Spleen (tissue), 11 donors: Measurements from ENCODE around the gene IP6K3. TPM values are rescaled to one million over a fixed set of nuclear protein-coding genes. Genes with fewer than 3 reads are reported as not detected.

Experiments used
- DNase-seq: peaks from one replicate; pipeline ENCODE4 v3.0.0-alpha.2; 2020
- H3K27ac ChIP-seq, 8 donors: fragments of 200-600 bp; sonication (generic) in 7 of 8; 1 replicate in 4 of 8; 2 replicates in 4 of 8; pipeline versions ENCODE4 v1.5.0 to v1.8.0; 2016 to 2021; ENCODE audit warnings: inconsistent platforms in 4 of 8, mild to moderate bottlenecking in 4 of 8, moderate library complexity in 1 of 8
- H3K27me3 ChIP-seq, 7 donors: fragments of 200-600 bp; sonication (generic) in 6 of 7; replicated peaks in 1 of 7; 1 replicate in 4 of 7; 2 replicates in 3 of 7; pipeline versions ENCODE4 v1.5.0 to v1.8.0; 2016 to 2021; ENCODE audit warnings: inconsistent platforms in 3 of 7, mild to moderate bottlenecking in 1 of 7
- H3K36me3 ChIP-seq, 6 donors: fragments of 200-600 bp; sonication (generic) in 5 of 6; 1 replicate in 4 of 6; 2 replicates in 2 of 6; pipeline versions ENCODE4 v1.5.0 to v1.8.0; 2016 to 2021; ENCODE audit warnings: inconsistent platforms in 2 of 6
- H3K4me1 ChIP-seq, 6 donors: fragments of 200-600 bp; sonication (generic) in 5 of 6; 1 replicate in 3 of 6; 2 replicates in 3 of 6; pipeline versions ENCODE4 v1.5.0 to v1.8.0; 2016 to 2021; ENCODE audit warnings: inconsistent platforms in 3 of 6
- H3K4me3 ChIP-seq, 8 donors: fragments of 200-600 bp; sonication (generic) in 7 of 8; 1 replicate in 4 of 8; 2 replicates in 4 of 8; pipeline versions ENCODE4 v1.5.0 to v1.8.0; 2016 to 2021; ENCODE audit warnings: inconsistent platforms in 4 of 8, mild to moderate bottlenecking in 4 of 8, moderate library complexity in 2 of 8
- H3K9me3 ChIP-seq, 8 donors: fragments of 200-600 bp; sonication (generic) in 7 of 8; 1 replicate in 4 of 8; 2 replicates in 4 of 8; pipeline versions ENCODE4 v1.5.0 to v1.8.0; 2016 to 2021; ENCODE audit warnings: inconsistent platforms in 4 of 8
- POLR2A ChIP-seq, 3 donors: fragments of 450-650 bp; IDR thresholded peaks; one replicate each; pipeline ENCODE4 v1.5.1; 2017; ENCODE audit warnings: antibody characterized with exemption in 3 of 3, mild to moderate bottlenecking in 1 of 3
- POLR2AphosphoS5 ChIP-seq, 3 donors: sonication (generic); formaldehyde crosslinking; IDR thresholded peaks; one replicate each; pipeline ENCODE4 v1.5.1; 2017; ENCODE audit warnings: antibody characterized with exemption in 3 of 3
- whole genome bisulfite sequencing, 5 donors: extraction: QIAGEN DNeasy Blood & Tissue Kit in 3 of 5; methylation state at CpG; one replicate each; pipeline versions ENCODE4 v1.1.5 to v1.1.7; 2013 to 2018; 5-methylcytosine and 5-hydroxymethylcytosine counted together
- intact Hi-C: fragments of 100-400 bp; cut with DNase I; formaldehyde crosslinking; loops from one replicate; pipeline ENCODE4 v1.15.0; 2023; ENCODE audit warnings: low total_unique reads
- polyA plus RNA-seq, 3 donors: library from polyadenylated mRNA; stranded (reverse); fragments of 200-250 nt; gene quantifications; one replicate each; pipeline ENCODE4 v1.2.1, GENCODE V29; 2013
- total RNA-seq, 7 donors: library from RNA; depleted of rRNA in 3 of 7; stranded (reverse); fragments of >200 nt in 3 of 7; fragmentation: NEBNext Ultra II Directional in 4 of 7; extraction: Animal tissue kit (Norgen Biotek cat#: 25700) in 4 of 7; gene quantifications; one replicate each; pipeline versions ENCODE4 v1.1.0 to v1.2.1, GENCODE V29; 2016 to 2021
- TF ChIP-seq, protein P1 (sequence below), 11 experiments: fragments of 200-600 bp in 7 of 11; fragments of 450-650 bp in 4 of 11; sonication (generic) in 4 of 11; IDR thresholded peaks in 8 of 11; conservative IDR thresholded peaks in 3 of 11; 1 replicate in 7 of 11; 2 replicates in 4 of 11; pipeline versions ENCODE4 v1.4.0 to v1.8.0; 2016 to 2021; ENCODE audit warnings: antibody characterized with exemption in 11 of 11, inconsistent platforms in 4 of 11, mild to moderate bottlenecking in 1 of 11
- donor health status: healthy with polysubstance abuse.
- donor health status: DM: no; HTN: no; CAD: no; lungs with moderate emphysema.
- donor health status: DM: no; HTN: no; CAD: no.
- donor health status: Bipolar disorder and iron deficiency.
- donor health status: healthy.
- donor health status: DM: no; HTN: no; CAD: no.
- donor health status: DM: yes; HTN: yes; CAD: no.

Gene IP6K3
- total and polyA plus RNA-seq, 10 donors = 0.30 to 5.8 (median 2.2) TPM

DNA sequence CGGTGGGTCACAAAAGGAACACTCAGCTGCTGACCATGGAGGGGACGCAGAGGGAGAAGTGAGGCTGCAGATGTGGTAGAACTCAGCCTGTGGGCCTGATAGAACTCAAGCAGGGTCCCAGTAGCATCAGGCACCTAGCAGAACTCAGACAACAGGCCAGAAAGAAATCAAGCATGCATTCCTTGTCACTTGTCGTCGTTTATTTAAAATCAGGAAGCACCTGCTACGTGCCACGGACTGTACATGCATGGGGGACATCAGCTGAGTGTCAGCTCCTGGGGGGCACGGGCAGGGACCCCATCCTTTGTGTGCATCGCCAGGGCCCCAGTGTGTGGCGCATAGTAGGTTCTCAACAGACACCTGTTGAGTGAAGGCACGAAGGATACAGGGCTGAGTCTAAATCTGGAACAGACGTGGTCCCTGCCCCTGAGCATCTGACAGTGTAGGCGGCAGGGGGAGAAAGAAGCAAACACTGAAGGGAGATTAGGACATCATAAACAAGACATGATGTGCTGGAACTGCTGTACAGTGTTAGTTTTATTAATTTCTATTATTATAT, 67.7 kb downstream of the IP6K3 start:
- no peak overlapping the region for H3K27ac ChIP-seq
- peaks cover 0 to 100% (median 94%) of the 10 kb centered on the region in 6 donors for H3K36me3 ChIP-seq
- DNase-seq = no peak
- H3K4me1 ChIP-seq = peaks cover 0 to 16% (median 8%) of the 10 kb centered on the region in 6 donors
- TF ChIP-seq POLR2A (IDR thresholded peaks at IDR 0.05) (no peak), POLR2AphosphoS5 (IDR thresholded peaks at IDR 0.05) (no peak)
- TF ChIP-seq, protein P1, sequence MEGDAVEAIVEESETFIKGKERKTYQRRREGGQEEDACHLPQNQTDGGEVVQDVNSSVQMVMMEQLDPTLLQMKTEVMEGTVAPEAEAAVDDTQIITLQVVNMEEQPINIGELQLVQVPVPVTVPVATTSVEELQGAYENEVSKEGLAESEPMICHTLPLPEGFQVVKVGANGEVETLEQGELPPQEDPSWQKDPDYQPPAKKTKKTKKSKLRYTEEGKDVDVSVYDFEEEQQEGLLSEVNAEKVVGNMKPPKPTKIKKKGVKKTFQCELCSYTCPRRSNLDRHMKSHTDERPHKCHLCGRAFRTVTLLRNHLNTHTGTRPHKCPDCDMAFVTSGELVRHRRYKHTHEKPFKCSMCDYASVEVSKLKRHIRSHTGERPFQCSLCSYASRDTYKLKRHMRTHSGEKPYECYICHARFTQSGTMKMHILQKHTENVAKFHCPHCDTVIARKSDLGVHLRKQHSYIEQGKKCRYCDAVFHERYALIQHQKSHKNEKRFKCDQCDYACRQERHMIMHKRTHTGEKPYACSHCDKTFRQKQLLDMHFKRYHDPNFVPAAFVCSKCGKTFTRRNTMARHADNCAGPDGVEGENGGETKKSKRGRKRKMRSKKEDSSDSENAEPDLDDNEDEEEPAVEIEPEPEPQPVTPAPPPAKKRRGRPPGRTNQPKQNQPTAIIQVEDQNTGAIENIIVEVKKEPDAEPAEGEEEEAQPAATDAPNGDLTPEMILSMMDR (IDR thresholded peaks at IDR 0.05 in 8 of 11, conservative IDR thresholded peaks at IDR 0.05 in 3 of 11) = no peak
- WGBS, 5 donors = 67 to 76% (median 73%) methylated on average over 12 of the region's 12 CpGs
- no peaks in the 10 kb centered on the region for H3K9me3 ChIP-seq
- H3K27me3 ChIP-seq = no peaks in the 10 kb centered on the region
- H3K4me3 ChIP-seq = no peak overlapping the region
- intact Hi-C loops = no loop called here

DNA sequence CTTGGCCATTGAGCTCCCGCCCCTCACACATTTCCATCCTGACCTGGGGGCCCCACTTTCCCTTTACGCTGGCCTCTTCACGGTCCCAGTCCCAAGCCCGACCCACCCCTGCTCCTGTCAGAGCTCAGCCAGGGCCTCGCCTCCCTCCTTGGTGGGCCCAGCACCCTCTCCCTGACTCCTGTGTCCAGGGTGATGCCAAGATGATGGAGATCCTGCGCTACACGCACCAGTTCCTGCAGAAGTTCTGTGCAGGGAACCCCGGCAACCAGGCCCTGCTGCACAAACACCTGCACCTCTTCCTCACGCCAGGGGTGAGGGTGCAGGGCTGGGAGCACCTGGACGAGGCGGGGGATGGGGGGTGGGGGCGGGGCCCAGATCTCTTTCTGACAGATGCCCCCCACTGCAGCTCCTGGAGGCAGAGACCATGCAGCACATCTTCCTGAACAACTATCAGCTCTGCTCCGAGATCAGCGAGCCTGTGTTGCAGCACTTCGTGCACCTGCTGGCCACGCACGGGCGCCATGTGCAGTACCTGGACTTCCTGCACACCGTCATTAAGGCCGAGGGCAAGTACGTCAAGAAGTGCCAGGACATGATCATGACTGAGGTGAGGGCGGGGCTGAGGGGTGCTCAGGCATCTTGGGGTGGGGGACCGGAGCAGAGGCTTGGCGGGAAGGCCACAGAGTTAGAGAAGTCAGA, 68.3 kb downstream of the IP6K3 start:
- Histone ChIP-seq H3K27me3 (no peaks in the 10 kb centered on the region), H3K36me3 (peaks cover 5 to 100% (median 95%) of the 10 kb centered on the region in 6 donors), H3K9me3 (no peaks in the 10 kb centered on the region), H3K4me1 (peaks cover 0 to 11% (median 5%) of the 10 kb centered on the region in 6 donors), H3K4me3 (no peak overlapping the region), H3K27ac (no peak overlapping the region)
- TF ChIP-seq POLR2AphosphoS5 (IDR thresholded peaks at IDR 0.05) (no peak), POLR2A (IDR thresholded peaks at IDR 0.05) (no peak)
- TF ChIP-seq, protein P1 (IDR thresholded peaks at IDR 0.05 in 8 of 11, conservative IDR thresholded peaks at IDR 0.05 in 3 of 11) = no peak
- DNase-seq = no peak
- 83 to 91% (median 84%) methylated on average over 24 of the region's 24 CpGs for WGBS, 5 donors
- intact Hi-C loops = no loop called here

DNA sequence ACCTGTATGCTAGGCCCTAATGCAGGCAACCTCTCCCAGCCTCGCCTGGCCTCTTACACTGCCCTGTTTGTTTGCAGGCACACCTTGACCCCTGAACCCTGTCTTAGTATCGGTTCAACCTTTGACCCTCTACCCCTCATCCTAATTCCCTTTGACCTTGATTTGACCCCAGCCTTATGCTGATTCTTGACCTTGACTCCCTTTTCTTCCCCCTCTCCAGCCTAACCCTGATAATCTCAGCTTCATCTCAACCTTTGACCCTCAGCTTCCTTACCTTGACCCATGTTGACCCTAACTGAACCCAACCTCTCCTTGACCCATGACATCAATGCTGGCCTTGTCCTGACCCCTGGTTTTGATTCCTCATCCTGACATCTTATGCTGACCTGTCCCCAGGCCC, 69.0 kb downstream of the IP6K3 start:
- H3K4me3 ChIP-seq = no peak overlapping the region
- H3K36me3 ChIP-seq = peaks cover 5 to 100% (median 96%) of the 10 kb centered on the region in 6 donors
- 85 to 100% (median 98%) methylated on average over 2 of the region's 2 CpGs for WGBS, 5 donors
- no peaks in the 10 kb centered on the region for H3K27me3 ChIP-seq
- H3K27ac ChIP-seq = no peak overlapping the region
- no peak for DNase-seq
- peaks cover 0 to 4% (median 0%) of the 10 kb centered on the region in 6 donors for H3K4me1 ChIP-seq
- H3K9me3 ChIP-seq = no peaks in the 10 kb centered on the region
- intact Hi-C loops = no loop called here
- TF ChIP-seq POLR2AphosphoS5 (IDR thresholded peaks at IDR 0.05) (no peak), POLR2A (IDR thresholded peaks at IDR 0.05) (no peak)
- TF ChIP-seq, protein P1 (IDR thresholded peaks at IDR 0.05 in 8 of 11, conservative IDR thresholded peaks at IDR 0.05 in 3 of 11) = no peak

DNA sequence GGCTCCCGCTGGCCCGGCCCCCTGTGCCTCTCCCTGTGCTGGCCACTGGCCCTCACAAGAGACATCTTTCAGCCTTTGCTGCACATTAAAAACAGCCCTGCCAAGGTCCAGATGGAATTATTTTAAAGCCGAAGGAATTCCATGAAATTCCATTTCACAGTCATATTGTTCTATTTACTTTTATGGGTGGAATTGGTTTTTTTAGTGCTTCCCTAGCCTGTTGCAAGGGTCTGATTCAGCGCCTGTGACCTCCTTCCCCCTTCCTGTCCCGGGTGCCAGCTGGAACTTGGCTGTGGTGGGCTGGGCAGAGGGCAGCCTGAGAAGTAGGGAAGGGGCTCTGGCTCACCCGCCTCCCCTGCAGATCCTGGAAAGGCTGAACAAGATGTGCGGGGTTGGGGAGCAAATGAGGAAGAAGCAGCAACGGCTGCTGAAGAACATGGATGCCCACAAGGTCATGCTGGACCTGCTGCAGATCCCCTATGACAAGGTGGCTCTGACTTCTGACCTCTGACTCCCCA, 69.5 kb downstream of the IP6K3 start:
- DNase-seq = no peak
- H3K4me3 ChIP-seq = no peak overlapping the region
- no peaks in the 10 kb centered on the region for H3K9me3 ChIP-seq
- H3K27ac ChIP-seq = no peak overlapping the region
- H3K36me3 ChIP-seq = peaks cover 5 to 100% (median 93%) of the 10 kb centered on the region in 6 donors
- intact Hi-C loops = no loop called here
- TF ChIP-seq, protein P1 (IDR thresholded peaks at IDR 0.05 in 8 of 11, conservative IDR thresholded peaks at IDR 0.05 in 3 of 11) = no peak
- H3K27me3 ChIP-seq = no peaks in the 10 kb centered on the region
- 68 to 79% (median 77%) methylated on average over 8 of the region's 8 CpGs for WGBS, 5 donors
- peaks cover 0 to 6% (median 0%) of the 10 kb centered on the region in 6 donors for H3K4me1 ChIP-seq
